ENCODE measurements around the gene PSAPL1. TPM values are rescaled to one million over a fixed set of nuclear protein-coding genes. Genes with fewer than 3 reads are reported as not detected.
"Not testable (repeated sequence)": the region's sequence is repeated elsewhere in the genome, so short reads cannot be mapped to it uniquely, and the experiment has no call there.

The PSAPL1 gene
- total RNA-seq, 1 donor from 2014 or later: not detected

DNA sequence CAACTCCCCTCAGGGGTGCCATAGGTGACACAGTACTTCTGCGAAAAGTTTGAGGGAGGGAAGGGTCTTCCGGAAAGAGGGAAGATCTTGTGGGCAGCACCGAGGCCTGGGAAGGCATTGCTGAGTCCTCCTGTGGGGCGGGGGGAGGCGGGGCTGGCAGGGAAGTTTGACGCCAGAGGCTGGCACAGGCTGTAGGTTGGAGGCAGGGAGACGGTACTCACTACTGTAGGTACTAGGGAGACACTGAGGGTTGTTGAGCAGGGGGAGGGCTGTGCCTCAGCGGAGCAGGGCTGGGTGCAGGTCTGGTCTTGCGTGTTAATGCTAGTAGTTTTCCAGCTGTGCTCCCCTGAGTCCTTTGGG lies 23.3 kb upstream of the PSAPL1 start:
- Histone ChIP-seq H4K20me1 (ENCODE audit: insufficient read depth, low read length) (peaks cover 33% of the 10 kb centered on the region), H3K79me2 (ENCODE audit: insufficient read depth, low read length) (no peaks in the 10 kb centered on the region), H3K9me3 (ENCODE audit: insufficient read depth, low read depth, low read length) (no peaks in the 10 kb centered on the region), H3K9ac (ENCODE audit: low read length) (no peak overlapping the region), H3K4me2 (ENCODE audit: low read length) (no peak overlapping the region), H3K36me3 (ENCODE audit: insufficient read depth, low read length) (no peaks in the 10 kb centered on the region), H3K4me3 (ENCODE audit: insufficient read depth, low read depth, low read length) (no peak overlapping the region), H3K27ac (ENCODE audit: low read depth, low read length) (no peak overlapping the region), H3K4me1 (ENCODE audit: insufficient read depth, low read length) (peaks cover 3% of the 10 kb centered on the region), H2AFZ (ENCODE audit: low read depth, low read length) (no peak overlapping the region), H3K27me3 (ENCODE audit: insufficient read depth, low read length) (no peaks in the 10 kb centered on the region)
- H3K4me1 Mint-ChIP-seq (ENCODE audit: low read depth, unreplicated experiment): peaks cover 7% of the 10 kb centered on the region
- H3K4me3 Mint-ChIP-seq (ENCODE audit: unreplicated experiment): no peak overlapping the region
- no peaks in the 10 kb centered on the region for H3K36me3 Mint-ChIP-seq (ENCODE audit: low read depth, unreplicated experiment)
- peaks cover 45% of the 10 kb centered on the region for H3K27me3 Mint-ChIP-seq (ENCODE audit: low read depth, unreplicated experiment)
- DNase-seq (ENCODE audit: low read depth): no peak
- no peak for FAIRE-seq
- no peak for TF ChIP-seq EZH2 (IDR thresholded peaks at IDR 0.05; ENCODE audit: insufficient read depth, low read length)
- TF ChIP-seq, protein P1, sequence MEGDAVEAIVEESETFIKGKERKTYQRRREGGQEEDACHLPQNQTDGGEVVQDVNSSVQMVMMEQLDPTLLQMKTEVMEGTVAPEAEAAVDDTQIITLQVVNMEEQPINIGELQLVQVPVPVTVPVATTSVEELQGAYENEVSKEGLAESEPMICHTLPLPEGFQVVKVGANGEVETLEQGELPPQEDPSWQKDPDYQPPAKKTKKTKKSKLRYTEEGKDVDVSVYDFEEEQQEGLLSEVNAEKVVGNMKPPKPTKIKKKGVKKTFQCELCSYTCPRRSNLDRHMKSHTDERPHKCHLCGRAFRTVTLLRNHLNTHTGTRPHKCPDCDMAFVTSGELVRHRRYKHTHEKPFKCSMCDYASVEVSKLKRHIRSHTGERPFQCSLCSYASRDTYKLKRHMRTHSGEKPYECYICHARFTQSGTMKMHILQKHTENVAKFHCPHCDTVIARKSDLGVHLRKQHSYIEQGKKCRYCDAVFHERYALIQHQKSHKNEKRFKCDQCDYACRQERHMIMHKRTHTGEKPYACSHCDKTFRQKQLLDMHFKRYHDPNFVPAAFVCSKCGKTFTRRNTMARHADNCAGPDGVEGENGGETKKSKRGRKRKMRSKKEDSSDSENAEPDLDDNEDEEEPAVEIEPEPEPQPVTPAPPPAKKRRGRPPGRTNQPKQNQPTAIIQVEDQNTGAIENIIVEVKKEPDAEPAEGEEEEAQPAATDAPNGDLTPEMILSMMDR (IDR thresholded peaks at IDR 0.05; ENCODE audit: insufficient read depth, low read depth, low read length): no peak
- H3K27ac Mint-ChIP-seq (ENCODE audit: unreplicated experiment): no peak overlapping the region
- H3K9me3 Mint-ChIP-seq (ENCODE audit: unreplicated experiment): no peaks in the 10 kb centered on the region

- Histone ChIP-seq H3K9me3 (ENCODE audit: insufficient read depth, low read depth, low read length) (no peaks in the 10 kb centered on the region), H3K36me3 (ENCODE audit: insufficient read depth, low read length) (no peaks in the 10 kb centered on the region), H3K4me1 (ENCODE audit: insufficient read depth, low read length) (no peaks in the 10 kb centered on the region), H3K4me2 (ENCODE audit: low read length) (no peak overlapping the region), H4K20me1 (ENCODE audit: insufficient read depth, low read length) (peaks cover 38% of the 10 kb centered on the region), H3K4me3 (ENCODE audit: insufficient read depth, low read depth, low read length) (no peak overlapping the region), H3K9ac (ENCODE audit: low read length) (no peak overlapping the region), H3K27ac (ENCODE audit: low read depth, low read length) (no peak overlapping the region), H3K27me3 (ENCODE audit: insufficient read depth, low read length) (no peaks in the 10 kb centered on the region), H3K79me2 (ENCODE audit: insufficient read depth, low read length) (no peaks in the 10 kb centered on the region), H2AFZ (ENCODE audit: low read depth, low read length) (no peak overlapping the region)
- DNase-seq (ENCODE audit: low read depth) (no peak), FAIRE-seq (no peak)
- H3K27ac Mint-ChIP-seq (ENCODE audit: unreplicated experiment): no peak overlapping the region
- TF ChIP-seq, protein P1 (IDR thresholded peaks at IDR 0.05; ENCODE audit: insufficient read depth, low read depth, low read length): no peak
- TF ChIP-seq EZH2 (IDR thresholded peaks at IDR 0.05; ENCODE audit: insufficient read depth, low read length): no peak
- peaks cover 4% of the 10 kb centered on the region for H3K4me1 Mint-ChIP-seq (ENCODE audit: low read depth, unreplicated experiment)
- no peaks in the 10 kb centered on the region for H3K9me3 Mint-ChIP-seq (ENCODE audit: unreplicated experiment)
- H3K36me3 Mint-ChIP-seq (ENCODE audit: low read depth, unreplicated experiment): no peaks in the 10 kb centered on the region
- H3K4me3 Mint-ChIP-seq (ENCODE audit: unreplicated experiment): no peak overlapping the region
- peaks cover 45% of the 10 kb centered on the region for H3K27me3 Mint-ChIP-seq (ENCODE audit: low read depth, unreplicated experiment)
Measured at GRCh38 chr4:7457201-7458065, 22.7 kb upstream of the PSAPL1 start.

DNA sequence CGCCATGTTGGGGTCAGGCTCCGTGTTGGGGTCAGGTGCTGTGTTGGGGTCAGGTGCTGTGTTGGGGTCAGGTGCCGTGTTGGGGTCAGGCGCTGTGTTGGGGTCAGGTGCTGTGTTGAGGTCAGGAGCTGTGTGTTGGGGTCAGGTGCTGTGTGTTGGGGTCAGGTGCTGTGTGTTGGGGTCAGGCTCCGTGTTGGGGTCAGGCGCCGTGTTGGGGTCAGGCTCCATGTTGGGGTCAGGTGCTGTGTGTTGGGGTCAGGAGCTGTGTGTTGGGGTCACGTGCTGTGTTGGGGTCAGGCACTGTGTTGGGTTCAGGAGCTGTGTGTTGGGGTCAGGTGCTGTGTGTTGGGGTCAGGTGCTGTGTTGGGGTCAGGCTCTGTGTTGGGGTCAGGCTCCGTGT lies 18.1 kb upstream of the PSAPL1 start:
- peaks cover 50% of the 10 kb centered on the region for H4K20me1 ChIP-seq (ENCODE audit: insufficient read depth, low read length)
- H3K9ac ChIP-seq (ENCODE audit: low read length); H3K27me3 ChIP-seq (ENCODE audit: insufficient read depth, low read length); H3K4me2 ChIP-seq (ENCODE audit: low read length); H3K27ac Mint-ChIP-seq (ENCODE audit: unreplicated experiment); H3K4me1 ChIP-seq (ENCODE audit: insufficient read depth, low read length); H3K79me2 ChIP-seq (ENCODE audit: insufficient read depth, low read length); H3K36me3 Mint-ChIP-seq (ENCODE audit: low read depth, unreplicated experiment); H3K36me3 ChIP-seq (ENCODE audit: insufficient read depth, low read length); H3K27ac ChIP-seq (ENCODE audit: low read depth, low read length); H3K9me3 ChIP-seq (ENCODE audit: insufficient read depth, low read depth, low read length); FAIRE-seq; H3K4me3 Mint-ChIP-seq (ENCODE audit: unreplicated experiment); DNase-seq (ENCODE audit: low read depth); H3K4me3 ChIP-seq (ENCODE audit: insufficient read depth, low read depth, low read length); H2AFZ ChIP-seq (ENCODE audit: low read depth, low read length); H3K4me1 Mint-ChIP-seq (ENCODE audit: low read depth, unreplicated experiment); H3K9me3 Mint-ChIP-seq (ENCODE audit: unreplicated experiment): not testable (repeated sequence)
- H3K27me3 Mint-ChIP-seq (ENCODE audit: low read depth, unreplicated experiment): peaks cover 38% of the 10 kb centered on the region

Measured in astrocyte (in vitro differentiated cells and primary cell).